OCI-M2 (cell line): ENCODE measurements around the gene KIAA0825.

Experiments used
- DNase-seq: peaks from one replicate; lab custom pipeline; 2025; ENCODE audit not compliant: unreplicated experiment; lab: John Stamatoyannopoulos, UW

KIAA0825 gene

DNA sequence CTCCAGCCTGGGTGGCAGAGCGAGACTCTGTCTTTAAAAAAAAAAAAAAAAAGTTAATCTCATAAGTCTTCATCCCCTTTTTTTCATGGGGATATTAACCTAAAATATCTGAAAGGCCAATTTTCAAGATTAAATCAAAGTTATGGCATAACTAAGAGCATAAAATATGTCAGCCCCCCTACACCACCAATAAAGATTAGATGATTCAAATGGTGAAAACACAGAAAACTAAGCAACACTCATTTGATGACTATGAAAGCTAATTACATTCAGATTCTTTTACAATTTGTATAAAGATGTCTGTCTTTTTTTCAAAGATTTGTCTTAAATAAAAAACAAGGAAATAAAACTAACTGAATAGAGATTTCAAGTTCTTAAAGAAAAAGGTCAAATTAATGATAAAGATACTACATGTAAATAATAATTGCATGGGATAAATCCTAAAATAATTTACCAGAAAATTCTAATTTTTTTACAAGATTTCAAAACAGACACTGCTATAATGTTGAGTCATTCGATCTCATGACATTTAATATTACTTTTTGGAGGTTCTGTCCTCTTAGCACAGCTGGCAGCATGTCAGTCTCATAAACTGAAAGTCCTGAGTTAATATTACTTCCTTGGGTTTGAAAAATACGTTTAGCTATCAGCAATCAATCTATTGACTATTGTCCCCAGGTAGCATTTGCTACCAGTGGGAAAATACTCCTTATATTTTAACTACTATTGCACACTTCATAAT, 112.9 kb downstream of the KIAA0825 start:
- DNase-seq = no peak

- no peak for DNase-seq
Observed at GRCh38 chr5:94503677-94504076, 114.7 kb downstream of the KIAA0825 start.

DNA sequence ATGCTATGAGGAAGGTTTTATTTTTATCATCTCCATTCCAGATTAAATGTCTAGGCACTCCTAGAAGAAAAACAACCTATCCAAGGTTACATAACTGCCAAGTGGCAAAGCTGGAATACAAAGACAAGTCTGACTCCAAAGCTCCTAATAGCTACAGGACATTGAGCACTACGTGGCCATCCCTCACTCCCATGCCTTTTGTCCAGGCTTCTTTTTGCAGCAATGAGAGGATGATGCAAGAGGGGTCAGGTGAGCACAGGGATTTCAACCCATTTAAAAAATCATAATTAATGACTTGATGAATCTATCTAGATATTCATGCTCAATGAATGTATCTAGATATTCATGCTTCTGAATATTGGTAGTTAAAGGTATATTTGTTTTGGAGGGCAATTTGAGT, 117.0 kb downstream of the KIAA0825 start:
- no peak for DNase-seq

- DNase-seq = no peak
Observed at GRCh38 chr5:94499806-94500205, 118.6 kb downstream of the KIAA0825 start.

- no peak for DNase-seq
Observed at GRCh38 chr5:94498199-94498598, 120.2 kb downstream of the KIAA0825 start.

DNA sequence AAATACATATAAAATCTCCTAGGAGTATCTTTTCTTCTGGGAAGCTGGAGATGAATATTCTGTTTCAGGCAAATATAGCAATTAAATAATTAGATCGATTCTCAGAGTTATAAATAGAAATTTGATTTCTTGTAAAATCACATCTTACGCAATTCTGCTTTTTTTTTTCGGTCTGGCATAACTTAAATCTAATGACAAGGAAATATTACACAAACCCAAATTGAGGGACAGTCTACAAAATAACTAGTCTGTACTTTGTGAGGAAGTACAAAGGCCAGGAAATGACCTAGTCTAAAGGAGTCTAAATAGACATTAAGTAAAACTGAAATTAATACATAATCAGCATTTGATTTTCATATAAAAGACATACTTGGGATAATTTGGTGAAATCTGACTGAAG, 133.3 kb downstream of the KIAA0825 start:
- no peak for DNase-seq

- DNase-seq = no peak
Observed at GRCh38 chr5:94481059-94481458, 137.3 kb downstream of the KIAA0825 start.

DNA sequence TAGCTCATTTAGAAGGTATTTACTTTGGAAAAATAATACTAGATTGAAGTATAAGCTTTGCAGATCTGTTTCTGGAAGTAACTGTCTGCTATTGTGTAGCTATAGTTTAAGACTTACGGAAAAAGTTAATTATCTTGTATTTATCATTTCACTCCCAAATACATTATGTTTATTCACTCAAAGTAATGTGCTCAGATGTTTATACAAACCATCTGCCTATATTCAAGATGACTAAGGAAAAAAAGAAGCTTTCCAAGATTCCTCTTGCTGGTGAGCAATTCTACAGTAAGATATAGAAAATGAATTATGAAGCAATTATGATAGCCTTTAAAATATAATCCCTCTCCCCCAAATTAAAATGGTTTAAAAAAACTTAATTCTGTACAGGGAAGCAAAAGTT, 137.9 kb downstream of the KIAA0825 start:
- no peak for DNase-seq

GRCh38 chr5:94473936-94474335, 144.5 kb downstream of the KIAA0825 start:
- DNase-seq = no peak

- DNase-seq = no peak
Observed at GRCh38 chr5:94471521-94471920, 146.9 kb downstream of the KIAA0825 start.

- DNase-seq = no peak
Observed at GRCh38 chr5:94470802-94471201, 147.6 kb downstream of the KIAA0825 start.

GRCh38 chr5:94469894-94470329, 148.5 kb downstream of the KIAA0825 start:
- no peak for DNase-seq

DNA sequence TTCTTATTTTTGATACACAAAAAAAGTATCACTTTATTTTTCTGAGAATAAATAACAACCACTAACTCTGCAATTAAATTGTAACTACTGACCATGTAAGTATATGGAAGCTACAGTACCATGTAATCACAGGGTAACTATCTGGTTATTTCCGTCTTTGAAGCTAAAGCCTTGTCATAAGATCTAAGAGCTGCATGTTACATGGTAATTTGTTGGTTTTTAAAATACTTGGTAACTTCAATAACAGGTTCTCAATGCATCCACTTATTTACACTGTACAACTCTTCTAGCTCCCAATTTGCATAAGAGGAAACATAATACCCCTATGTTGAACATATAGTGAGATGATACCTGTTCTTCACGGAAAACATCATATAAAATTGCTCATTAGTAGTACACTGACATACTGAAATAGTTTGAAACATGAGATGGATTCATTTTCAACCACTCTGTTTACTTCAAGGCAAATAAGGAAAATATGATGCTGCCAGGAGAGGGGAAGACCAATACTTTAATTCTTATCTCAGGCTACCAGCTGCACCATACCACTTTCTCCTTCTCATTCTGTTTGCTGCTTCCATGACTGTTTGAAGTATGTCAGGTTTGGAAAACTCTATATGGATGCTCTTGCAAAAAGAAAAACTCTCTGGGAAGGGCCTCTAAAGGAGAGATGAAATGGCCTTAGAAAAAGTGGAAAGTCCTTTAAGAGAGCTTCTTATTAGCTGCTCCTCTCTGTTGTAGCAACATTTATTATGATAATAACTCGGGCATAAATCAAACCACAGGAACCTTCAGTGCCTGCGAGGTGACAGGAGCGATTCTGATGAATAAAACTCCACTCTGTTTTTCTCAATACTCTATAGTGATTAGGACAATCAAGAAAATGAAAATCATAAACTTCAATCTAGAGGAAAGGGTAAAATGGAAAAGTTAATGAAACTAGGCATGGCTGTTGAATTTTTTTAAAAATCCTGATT, 150.2 kb downstream of the KIAA0825 start:
- peak; percentile 3 for DNase-seq

DNA sequence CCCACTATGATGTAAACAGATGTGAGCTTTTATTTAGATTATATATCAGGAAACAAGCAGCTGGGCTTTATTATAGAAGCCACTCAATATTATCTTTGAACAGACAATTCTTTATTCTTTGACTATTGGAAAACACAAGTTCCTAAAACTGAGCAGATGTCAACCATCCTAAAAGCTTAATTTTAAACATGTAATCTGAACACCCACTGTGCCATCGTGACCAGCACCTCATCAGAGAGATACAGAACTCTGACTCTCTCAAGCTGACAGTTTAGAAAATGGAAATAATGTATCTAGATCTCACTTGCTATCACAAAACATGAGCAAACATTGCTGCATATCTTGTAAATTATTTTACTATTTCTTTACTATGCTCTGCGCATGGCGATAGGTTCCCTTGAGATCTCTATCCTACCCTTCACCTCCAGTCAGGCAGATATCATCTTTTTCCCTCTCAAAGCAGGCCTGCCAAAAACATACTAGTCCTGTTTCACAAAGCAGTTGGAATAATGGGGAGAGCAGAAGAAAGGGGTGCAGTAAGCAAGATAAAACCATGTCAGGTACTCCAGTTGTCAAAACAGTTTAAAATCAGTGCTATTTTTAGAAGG, 151.0 kb downstream of the KIAA0825 start:
- DNase-seq = no peak

- DNase-seq = no peak
Observed at GRCh38 chr5:94463739-94464138, 154.7 kb downstream of the KIAA0825 start.

GRCh38 chr5:94461131-94461530, 157.3 kb downstream of the KIAA0825 start:
- no peak for DNase-seq

DNA sequence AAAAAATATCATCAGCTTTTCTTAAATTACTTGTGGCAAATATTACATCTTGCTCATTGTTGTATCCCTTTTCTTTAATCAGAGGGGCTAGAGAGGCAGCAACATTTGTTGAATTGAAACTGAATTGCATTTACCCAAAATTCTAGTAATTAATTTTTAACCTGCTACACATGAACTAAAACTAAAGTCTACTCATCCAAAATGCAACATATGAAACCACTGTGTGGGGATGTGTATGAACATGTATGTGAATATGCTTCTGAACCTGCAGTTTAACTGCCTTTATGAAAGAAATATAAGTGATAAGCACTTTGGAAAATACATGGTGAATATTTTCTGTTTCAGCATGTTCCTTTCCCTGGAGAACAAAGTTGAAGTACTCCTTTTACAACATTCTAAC, 158.5 kb downstream of the KIAA0825 start:
- DNase-seq = no peak

GRCh38 chr5:94457788-94458187, 160.6 kb downstream of the KIAA0825 start:
- no peak for DNase-seq

- DNase-seq = no peak
Observed at GRCh38 chr5:94445726-94446125, 172.7 kb downstream of the KIAA0825 start.

GRCh38 chr5:94442991-94443390, 175.4 kb downstream of the KIAA0825 start:
- DNase-seq = no peak

DNA sequence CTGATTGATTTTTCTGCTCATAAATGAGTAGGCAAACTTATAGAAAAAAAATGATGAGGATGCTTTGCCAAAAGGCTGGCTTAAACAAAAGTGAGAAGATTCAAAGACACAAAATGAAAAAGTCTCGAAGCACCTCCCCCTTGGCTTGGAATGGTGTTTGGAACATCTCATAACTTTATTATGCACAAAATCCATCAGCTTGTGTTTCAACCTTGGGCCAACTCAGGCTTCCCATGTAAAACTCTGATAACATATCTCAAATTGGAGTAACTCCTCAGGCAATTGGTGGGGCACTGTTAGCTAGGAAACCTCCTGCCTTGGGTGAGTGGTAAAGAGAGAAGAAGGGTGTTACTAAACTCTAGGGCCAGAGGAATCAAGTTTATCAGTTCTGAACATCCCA, 176.3 kb downstream of the KIAA0825 start:
- no peak for DNase-seq

- DNase-seq = no peak
Observed at GRCh38 chr5:94440015-94440414, 178.4 kb downstream of the KIAA0825 start.
